Lower leg skin (tissue), 3 donors: ENCODE results near the gene CAMK2A.

Source experiments
- CTCF ChIP-seq, 3 donors: fragments of 450-650 bp; IDR thresholded peaks; one replicate each; pipeline ENCODE4 v1.5.1; 2016; ENCODE audit warnings: antibody characterized with exemption in 3 of 3, mild to moderate bottlenecking in 3 of 3, moderate library complexity in 2 of 3
- POLR2A ChIP-seq, 2 donors: fragments of 450-650 bp; IDR thresholded peaks; one replicate each; pipeline ENCODE4 v1.6.1; 2016 to 2017; ENCODE audit warnings: antibody characterized with exemption in 2 of 2, mild to moderate bottlenecking in 1 of 2, moderate library complexity in 1 of 2

GRCh38 chr5:150208187-150209098, 81.1 kb downstream of the CAMK2A start:
- TF ChIP-seq CTCF (IDR thresholded peaks at IDR 0.05) (no peak), POLR2A (IDR thresholded peaks at IDR 0.05) (no peak)
